Activated naive CD8-positive, alpha-beta T cell treated with anti-CD3 and anti-CD28 coated beads, Interleukin-2, amount 50 U/mL, for 24 hours (primary cell): ENCODE measurements around the gene KCNMB2.
"Not testable (repeated sequence)": the region's sequence is repeated elsewhere in the genome, so short reads cannot be mapped to it uniquely, and the experiment has no call there.

Experiments
- ATAC-seq: fragments of 150-1000 bp; cut with Tn5 transposase; one replicate; pipeline ENCODE4 v1.10.0; 2021
- DNase-seq: peaks from one replicate; pipeline ENCODE4 v3.0.0; 2021
- H3K27ac Mint-ChIP-seq: one replicate; pipeline ENCODE4 v1.8.0; 2021; ENCODE audit warnings: mild to moderate bottlenecking, mixed read lengths
- H3K27me3 Mint-ChIP-seq: one replicate; pipeline ENCODE4 v1.8.0; 2021; ENCODE audit warnings: mixed read lengths
- H3K36me3 Mint-ChIP-seq: one replicate; pipeline ENCODE4 v1.8.0; 2021; ENCODE audit warnings: low read depth, mixed read lengths
- H3K4me1 Mint-ChIP-seq: one replicate; pipeline ENCODE4 v1.8.0; 2021; ENCODE audit warnings: mixed read lengths
- H3K4me3 Mint-ChIP-seq: one replicate; pipeline ENCODE4 v1.8.0; 2021; ENCODE audit warnings: mild to moderate bottlenecking, moderate library complexity, mixed read lengths
- H3K9me3 Mint-ChIP-seq: one replicate; pipeline ENCODE4 v1.8.0; 2021; ENCODE audit warnings: mixed read lengths

Gene KCNMB2

DNA sequence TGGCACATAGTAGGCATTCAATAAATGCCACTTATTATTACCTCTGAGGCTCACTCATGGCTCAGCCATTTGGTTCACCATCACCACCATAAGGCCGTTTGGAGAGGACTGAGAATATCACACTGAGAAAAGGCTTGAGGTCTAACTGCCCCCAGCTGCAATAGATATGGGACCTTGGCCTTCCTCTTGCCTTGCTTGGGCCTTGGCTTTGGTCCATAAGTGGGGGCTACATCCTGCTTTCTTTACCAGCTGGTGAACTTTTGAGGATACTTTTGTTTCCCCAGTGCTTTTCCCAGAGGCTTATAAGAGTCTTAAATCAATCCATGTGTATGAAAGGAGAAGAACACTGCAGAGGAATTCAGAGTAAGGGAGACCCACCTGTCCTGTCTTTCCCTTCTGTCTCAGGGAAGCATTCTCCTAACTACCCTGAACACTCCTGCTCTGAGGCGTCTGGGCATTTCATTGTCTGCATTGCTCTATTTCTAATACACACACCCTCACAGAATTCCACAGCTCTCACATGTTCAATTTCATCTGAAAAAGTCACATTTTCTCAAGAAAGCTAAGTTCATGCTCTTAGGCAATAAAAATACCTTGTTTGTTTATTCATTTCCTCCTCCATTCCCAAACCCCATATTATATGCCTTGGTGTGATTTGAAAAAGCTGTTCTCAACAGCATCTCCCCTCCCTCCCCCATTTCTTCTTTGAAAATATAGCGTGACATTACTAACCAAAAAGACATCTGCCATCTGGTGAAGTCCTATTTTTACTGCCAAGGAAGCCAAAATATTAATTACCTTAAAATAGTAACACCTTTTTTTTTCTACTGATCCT lies 22.5 kb upstream of the KCNMB2 start:
- no peak overlapping the region for H3K27ac Mint-ChIP-seq
- no peaks in the 10 kb centered on the region for H3K4me1 Mint-ChIP-seq
- no peaks in the 10 kb centered on the region for H3K9me3 Mint-ChIP-seq
- peaks cover 3% of the 10 kb centered on the region for H3K27me3 Mint-ChIP-seq
- H3K36me3 Mint-ChIP-seq, result no peaks in the 10 kb centered on the region
- H3K4me3 Mint-ChIP-seq, result no peak overlapping the region
- no peak for DNase-seq
- no peak for ATAC-seq

DNA sequence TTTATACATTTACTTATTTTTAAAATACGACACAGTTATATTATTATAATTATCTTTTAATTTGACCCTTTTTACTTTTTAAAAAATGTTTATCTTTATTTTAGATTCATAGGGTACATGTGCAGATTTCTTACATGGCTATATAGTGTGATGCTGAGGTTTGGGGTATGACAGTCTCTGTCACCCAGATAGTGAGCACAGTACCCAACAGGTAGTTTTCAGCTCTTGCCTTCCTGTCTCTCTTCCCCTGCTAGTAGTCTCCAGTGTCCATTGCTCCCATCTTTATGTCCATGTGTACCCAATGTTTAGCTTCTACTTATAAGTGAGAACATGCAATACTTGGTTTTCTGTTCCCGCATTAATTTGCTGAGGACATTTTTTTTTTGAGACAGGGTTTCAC lies 21.8 kb upstream of the KCNMB2 start:
- Mint-ChIP-seq H3K4me1 (no peaks in the 10 kb centered on the region), H3K9me3 (no peaks in the 10 kb centered on the region), H3K36me3 (no peaks in the 10 kb centered on the region), H3K27ac (no peak overlapping the region), H3K27me3 (peaks cover 2% of the 10 kb centered on the region), H3K4me3 (no peak overlapping the region)
- ATAC-seq (no peak), DNase-seq (no peak)

DNA sequence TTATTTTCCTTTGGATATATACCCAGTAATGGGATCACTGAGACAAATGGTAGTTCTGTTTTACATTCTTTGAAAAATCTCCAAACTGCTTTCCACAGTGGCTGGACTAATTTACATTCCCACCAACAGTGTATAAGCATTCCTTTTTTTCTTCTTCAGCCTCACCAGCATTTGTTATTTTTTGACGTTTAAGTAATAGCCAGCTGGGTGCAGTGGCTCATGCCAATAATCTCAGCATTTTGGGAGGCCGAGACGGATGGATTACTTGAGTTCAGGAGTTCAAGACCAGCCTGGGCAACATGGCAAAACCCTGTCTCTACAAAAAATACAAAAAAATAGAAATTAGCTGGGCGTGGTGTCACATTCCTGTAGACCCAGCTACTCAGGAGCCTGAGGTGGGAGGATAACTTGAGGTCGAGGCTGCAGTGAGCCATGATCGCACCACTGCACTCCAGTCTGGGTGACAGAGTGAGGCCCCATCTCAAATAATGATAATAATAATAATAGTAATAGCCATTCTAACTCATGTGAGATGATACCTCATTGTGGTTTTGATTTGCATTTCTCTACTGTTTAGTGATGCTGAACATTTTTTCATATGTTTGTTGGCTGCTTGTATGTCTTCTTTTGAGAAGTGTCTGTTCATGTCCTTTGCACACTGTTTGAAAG lies 21.0 kb upstream of the KCNMB2 start:
- ATAC-seq, H3K9me3 Mint-ChIP-seq, H3K27me3 Mint-ChIP-seq, H3K36me3 Mint-ChIP-seq, DNase-seq, H3K4me1 Mint-ChIP-seq, H3K4me3 Mint-ChIP-seq, H3K27ac Mint-ChIP-seq: not testable (repeated sequence)

DNA sequence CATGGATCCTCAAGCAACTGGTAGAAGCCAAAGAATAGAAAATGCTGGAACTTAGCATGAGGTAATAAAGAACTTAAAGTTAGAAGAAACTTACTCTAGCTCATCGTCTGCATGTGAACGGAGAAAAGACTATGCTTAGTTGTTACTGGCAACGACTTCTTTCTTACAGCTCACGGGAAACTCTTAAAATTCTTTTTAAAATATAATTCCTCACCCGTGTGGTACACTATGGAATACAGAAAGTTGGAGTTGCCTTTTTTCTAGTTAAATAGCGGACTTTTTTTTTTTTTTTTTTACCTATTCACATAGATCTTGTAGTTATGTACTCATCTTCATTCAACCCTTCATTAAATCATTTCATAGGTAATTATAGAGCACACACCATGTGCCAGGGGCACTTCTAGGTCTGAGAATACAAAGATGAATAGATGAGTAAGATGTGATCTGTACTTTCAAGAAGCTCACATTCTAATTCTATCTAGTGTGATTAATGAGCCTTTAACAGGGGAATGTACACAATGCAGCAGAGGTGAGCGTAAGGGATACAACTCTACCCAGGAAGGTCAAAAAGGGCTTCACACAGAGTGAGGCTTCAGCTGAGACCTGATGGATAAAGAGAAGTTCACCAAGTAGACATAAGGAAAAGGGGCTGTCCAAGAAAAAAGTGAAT lies 18.4 kb upstream of the KCNMB2 start:
- Mint-ChIP-seq H3K27ac (no peak overlapping the region), H3K4me3 (no peak overlapping the region), H3K4me1 (no peaks in the 10 kb centered on the region), H3K36me3 (no peaks in the 10 kb centered on the region), H3K9me3 (no peaks in the 10 kb centered on the region), H3K27me3 (peaks cover 2% of the 10 kb centered on the region)
- no peak for DNase-seq
- no peak for ATAC-seq

DNA sequence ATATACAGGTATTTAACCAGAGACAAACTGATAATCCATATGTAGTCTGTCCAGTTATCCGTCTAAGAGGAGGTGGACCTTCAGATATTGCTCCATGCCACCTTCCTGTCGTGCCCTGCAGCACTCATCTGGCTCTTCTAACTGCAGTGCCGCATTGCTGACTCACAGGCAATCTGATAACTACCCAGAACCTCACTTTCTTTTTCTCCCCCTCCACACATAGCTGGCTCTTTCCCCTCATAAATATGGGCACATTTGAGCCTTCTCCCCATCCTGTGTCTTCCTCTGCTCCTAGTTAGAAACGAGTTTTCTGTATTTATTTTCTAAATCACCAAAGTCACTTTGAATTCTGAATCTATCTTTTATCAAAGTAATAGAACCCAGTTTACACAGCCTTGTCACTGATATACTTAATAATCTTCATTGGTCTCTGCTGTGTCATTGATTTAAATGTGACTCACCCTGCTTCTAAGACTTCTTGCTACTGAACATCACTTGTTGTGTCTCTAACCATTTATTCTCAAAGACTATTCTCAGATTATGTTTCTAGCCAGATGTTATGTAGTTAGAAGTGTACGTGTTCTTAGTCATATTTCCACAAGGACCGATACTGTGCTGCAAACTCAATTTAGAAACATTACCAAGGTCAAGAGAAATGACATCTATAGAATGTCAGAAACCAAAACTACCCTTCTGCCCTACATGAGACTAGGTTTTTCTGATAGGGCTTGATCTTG lies 17.4 kb upstream of the KCNMB2 start:
- ATAC-seq (no peak), DNase-seq (no peak)
- no peak overlapping the region for H3K27ac Mint-ChIP-seq
- no peaks in the 10 kb centered on the region for H3K4me1 Mint-ChIP-seq
- H3K36me3 Mint-ChIP-seq, result no peaks in the 10 kb centered on the region
- no peaks in the 10 kb centered on the region for H3K9me3 Mint-ChIP-seq
- no peak overlapping the region for H3K4me3 Mint-ChIP-seq
- H3K27me3 Mint-ChIP-seq, result peaks cover 2% of the 10 kb centered on the region

DNA sequence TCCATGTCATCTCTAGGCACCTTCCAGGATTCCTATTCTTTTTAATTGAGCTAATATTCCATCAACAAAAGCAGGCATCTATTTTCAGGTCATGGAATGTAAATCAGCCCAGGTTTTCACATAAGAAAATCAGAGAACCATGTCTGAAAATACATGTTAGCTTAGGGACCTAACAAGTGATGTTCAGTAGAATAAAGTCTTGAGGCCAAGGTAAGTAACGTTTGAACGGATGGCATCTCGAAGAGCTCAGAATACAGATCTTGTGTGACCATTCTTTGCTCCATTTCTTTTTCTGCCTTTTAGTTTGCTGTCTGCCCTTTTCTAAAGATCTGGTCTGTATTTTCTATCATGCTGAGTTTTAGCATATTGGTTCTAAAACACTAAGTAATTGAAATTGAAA lies 16.5 kb upstream of the KCNMB2 start:
- H3K27me3 Mint-ChIP-seq, result peaks cover 2% of the 10 kb centered on the region
- no peaks in the 10 kb centered on the region for H3K4me1 Mint-ChIP-seq

DNA sequence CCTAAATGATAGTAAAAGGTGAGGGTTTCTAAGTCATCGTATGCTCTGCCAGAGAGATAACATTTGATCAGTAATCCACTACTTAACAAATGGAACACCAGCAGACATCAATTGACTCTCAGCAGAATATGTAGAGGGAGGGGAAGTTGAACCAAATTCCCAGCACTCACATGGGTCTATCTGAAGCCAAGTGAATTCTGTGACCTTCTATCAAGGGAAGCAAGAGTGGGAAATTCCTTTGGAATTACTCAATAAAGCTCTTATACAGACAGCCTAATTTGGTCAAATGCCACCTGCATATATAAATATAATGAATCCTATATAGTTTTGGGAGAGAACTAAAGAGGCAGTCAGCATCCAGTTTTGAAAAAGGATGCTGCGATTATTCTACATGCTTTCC lies 15.8 kb upstream of the KCNMB2 start:
- Mint-ChIP-seq H3K4me3 (no peak overlapping the region), H3K27me3 (peaks cover 2% of the 10 kb centered on the region), H3K9me3 (no peaks in the 10 kb centered on the region), H3K4me1 (no peaks in the 10 kb centered on the region), H3K27ac (no peak overlapping the region), H3K36me3 (no peaks in the 10 kb centered on the region)
- no peak for ATAC-seq
- no peak for DNase-seq

More for the DNA sequence above, 16.5 kb upstream of the KCNMB2 start:
- DNase-seq (no peak), ATAC-seq (no peak)
- Mint-ChIP-seq H3K36me3 (no peaks in the 10 kb centered on the region), H3K27ac (no peak overlapping the region), H3K9me3 (no peaks in the 10 kb centered on the region), H3K4me3 (no peak overlapping the region)

DNA sequence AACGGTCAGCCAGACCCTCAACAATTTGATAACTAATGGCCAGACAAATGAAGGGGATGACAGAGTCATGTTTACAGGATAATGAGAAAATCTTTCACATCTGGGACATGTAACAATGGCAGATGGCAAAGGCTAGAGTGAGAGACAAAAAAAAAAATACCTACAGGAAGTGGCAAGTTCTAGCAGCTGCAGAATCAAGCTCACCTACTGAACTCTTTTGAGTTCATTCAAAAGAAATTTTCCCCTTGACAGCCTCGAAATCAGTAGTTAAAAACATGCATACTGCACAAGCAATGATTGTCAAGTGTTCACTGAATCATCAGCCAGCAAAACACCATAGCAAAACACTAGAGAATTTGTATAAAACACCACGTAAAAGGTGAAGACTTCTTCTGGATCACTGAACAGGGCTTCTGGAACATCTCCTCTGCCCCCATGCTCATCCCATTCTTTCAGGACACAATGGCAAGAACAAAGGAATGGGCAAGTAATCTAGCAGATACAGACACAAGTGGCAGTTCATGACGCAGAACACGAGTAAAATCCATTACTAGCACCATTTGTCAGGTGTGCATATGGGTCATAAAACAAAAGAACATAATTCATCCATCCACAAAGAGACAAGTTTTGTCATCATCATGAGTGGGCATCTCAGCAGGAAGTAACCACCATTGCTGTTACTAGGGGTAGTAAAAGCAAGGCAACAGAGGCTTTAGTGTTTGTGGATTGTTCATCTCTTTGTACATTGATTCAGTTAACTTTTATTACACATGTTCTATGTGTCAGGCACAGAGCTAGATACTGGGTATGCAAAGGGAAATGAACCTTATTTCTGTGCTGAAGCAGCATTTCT lies 13.8 kb upstream of the KCNMB2 start:
- peaks cover 2% of the 10 kb centered on the region for H3K27me3 Mint-ChIP-seq
- no peak overlapping the region for H3K4me3 Mint-ChIP-seq
- H3K36me3 Mint-ChIP-seq, result no peaks in the 10 kb centered on the region
- ATAC-seq (no peak), DNase-seq (no peak)
- no peak overlapping the region for H3K27ac Mint-ChIP-seq
- no peaks in the 10 kb centered on the region for H3K9me3 Mint-ChIP-seq
- H3K4me1 Mint-ChIP-seq, result no peaks in the 10 kb centered on the region

DNA sequence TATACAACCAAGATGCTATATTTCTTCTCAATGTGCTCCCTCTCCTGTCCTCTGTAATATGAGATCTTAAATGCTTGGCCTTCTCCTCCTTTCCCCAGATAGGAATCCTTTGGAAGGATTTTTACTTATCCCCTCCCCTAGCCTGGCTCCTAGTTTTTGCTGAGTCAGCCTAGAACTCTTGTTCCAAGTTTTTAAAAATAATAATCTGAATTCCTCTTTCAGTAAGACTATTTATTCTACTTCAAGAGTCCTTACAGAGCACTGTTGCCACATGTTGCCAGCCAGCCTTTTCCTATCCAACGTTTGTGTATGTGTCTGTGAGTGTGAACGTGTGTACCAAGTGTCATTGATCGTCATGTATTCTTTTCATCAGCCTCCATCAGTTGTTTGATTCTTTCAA lies 11.0 kb upstream of the KCNMB2 start:
- Mint-ChIP-seq H3K9me3 (no peaks in the 10 kb centered on the region), H3K36me3 (no peaks in the 10 kb centered on the region), H3K27ac (no peak overlapping the region), H3K4me3 (no peak overlapping the region), H3K4me1 (no peaks in the 10 kb centered on the region), H3K27me3 (peaks cover 6% of the 10 kb centered on the region)
- ATAC-seq (no peak), DNase-seq (no peak)

DNA sequence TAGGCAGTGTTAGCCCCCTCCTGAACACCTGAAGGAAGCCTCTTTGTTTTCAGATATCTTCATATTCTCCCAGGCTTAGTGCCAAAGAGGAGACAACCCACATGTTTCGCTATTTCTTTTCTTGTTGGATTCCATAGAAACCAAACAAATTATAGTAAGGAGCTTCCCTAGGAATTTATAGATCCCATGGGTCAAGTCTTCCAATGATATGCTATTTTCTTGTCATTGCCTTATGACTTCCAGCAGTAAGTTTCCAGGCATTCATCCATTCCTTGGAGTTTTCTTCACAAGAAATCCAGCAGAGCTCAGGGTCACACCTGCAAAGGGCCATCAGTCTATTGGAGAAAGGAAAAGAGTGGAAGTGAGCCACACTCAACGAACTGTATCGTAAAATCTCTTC lies 9.9 kb upstream of the KCNMB2 start:
- Mint-ChIP-seq H3K9me3 (peaks cover 5% of the 10 kb centered on the region), H3K4me3 (no peak overlapping the region), H3K36me3 (no peaks in the 10 kb centered on the region), H3K4me1 (no peaks in the 10 kb centered on the region), H3K27me3 (peaks cover 6% of the 10 kb centered on the region), H3K27ac (no peak overlapping the region)
- ATAC-seq (no peak), DNase-seq (no peak)

DNA sequence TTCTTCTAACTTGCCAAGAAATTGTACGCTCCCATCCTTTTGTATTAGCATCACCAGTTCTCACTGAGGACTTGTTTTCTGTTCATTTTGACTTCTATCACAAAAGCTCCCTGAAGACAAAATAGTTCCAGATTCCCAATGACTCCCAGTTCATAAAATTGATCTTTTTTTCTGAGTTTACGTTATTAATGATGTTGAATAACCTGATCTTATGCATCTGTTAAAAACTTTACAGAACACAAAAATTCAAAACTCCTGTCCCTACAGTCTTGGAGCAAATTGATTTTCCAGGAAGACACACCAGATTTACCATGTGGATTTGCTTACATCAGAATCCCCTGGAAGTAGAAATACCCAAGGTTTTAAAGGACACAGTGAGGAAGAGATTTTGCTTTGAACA lies 8.3 kb upstream of the KCNMB2 start:
- Mint-ChIP-seq H3K27ac (no peak overlapping the region), H3K9me3 (peaks cover 8% of the 10 kb centered on the region), H3K27me3 (peaks cover 6% of the 10 kb centered on the region)

DNA sequence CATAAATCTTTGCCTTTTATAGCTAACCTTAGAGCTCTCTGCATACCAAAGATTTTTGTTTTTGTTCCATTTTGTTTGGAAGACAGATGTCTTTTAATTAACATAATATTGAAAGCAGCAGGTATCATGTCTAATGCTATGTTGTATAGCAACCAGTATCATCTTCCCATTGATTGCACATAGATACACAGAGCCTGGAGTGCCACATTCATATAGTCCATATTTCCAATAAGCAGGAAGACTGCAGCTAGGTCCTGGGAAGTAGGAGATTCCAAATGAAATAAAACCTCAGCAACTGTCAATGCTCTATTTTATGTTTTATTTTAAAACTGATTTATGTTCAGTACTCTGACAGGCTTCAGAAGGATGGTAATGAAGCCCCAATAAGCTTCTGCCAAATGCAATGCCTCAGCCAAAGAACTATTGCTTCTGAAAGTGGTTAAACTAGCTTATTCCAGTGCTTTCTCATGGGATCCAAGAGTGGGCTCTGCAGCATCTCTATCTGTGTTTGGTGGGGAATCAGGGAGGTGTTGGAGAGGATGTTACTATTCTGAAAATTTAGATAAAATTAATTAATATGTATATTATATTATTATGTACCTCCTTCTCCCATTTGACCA lies 6.5 kb upstream of the KCNMB2 start:
- no peak overlapping the region for H3K27ac Mint-ChIP-seq
- no peak for ATAC-seq

More for the DNA sequence above, 8.3 kb upstream of the KCNMB2 start:
- Mint-ChIP-seq H3K36me3 (no peaks in the 10 kb centered on the region), H3K4me1 (no peaks in the 10 kb centered on the region), H3K4me3 (no peak overlapping the region)
- no peak for DNase-seq
- ATAC-seq, result no peak

DNA sequence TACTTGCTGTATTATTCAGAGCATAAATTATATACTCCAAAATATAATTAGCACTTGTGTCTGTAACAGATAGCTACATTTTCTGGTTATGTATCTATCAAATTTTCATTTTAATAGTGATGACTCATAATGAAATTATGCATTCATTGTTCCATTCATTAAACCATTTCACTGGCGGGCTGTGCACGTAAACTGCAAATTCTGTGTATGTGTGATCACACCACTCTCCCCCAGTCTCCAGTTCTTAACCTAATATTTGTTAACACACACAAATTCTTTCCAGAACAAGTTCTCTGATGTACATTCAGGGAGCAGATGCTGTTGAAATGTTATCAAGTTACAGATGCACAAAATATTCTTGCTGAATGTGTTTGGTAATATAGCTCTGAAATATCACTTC lies 3.8 kb upstream of the KCNMB2 start:
- ATAC-seq (no peak), DNase-seq (no peak)
- no peak overlapping the region for H3K4me3 Mint-ChIP-seq
- no peak overlapping the region for H3K27ac Mint-ChIP-seq
- peaks cover 8% of the 10 kb centered on the region for H3K9me3 Mint-ChIP-seq
- no peaks in the 10 kb centered on the region for H3K36me3 Mint-ChIP-seq
- H3K27me3 Mint-ChIP-seq, result peaks cover 25% of the 10 kb centered on the region
- peaks cover 4% of the 10 kb centered on the region for H3K4me1 Mint-ChIP-seq

More for the DNA sequence above, 6.5 kb upstream of the KCNMB2 start:
- Mint-ChIP-seq H3K36me3 (no peaks in the 10 kb centered on the region), H3K9me3 (peaks cover 8% of the 10 kb centered on the region), H3K4me1 (no peaks in the 10 kb centered on the region), H3K27me3 (peaks cover 6% of the 10 kb centered on the region), H3K4me3 (no peak overlapping the region)
- no peak for DNase-seq
